Stimulated activated CD8-positive, alpha-beta memory T cell treated with anti-CD3 and anti-CD28 coated beads, Interleukin-7, amount 100 ng/mL, for 1 hour (primary cell): ENCODE data around the gene AURKA.
A peak's percentile ranks its signal among the peaks of the same experiment; 100 is the strongest.
"Not testable (repeated sequence)": the region's sequence is repeated elsewhere in the genome, so short reads cannot be mapped to it uniquely, and the experiment has no call there.

Experiments
- DNase-seq, 2 donors: peaks; one replicate each; pipeline ENCODE4 v3.0.0-alpha.2; 2020; ENCODE audit warnings: low read depth in 2 of 2

AURKA gene

GRCh38 chr20:56359212-56360132, 32.5 kb downstream of the AURKA start:
- no peak for DNase-seq

GRCh38 chr20:56358600-56359211, 33.3 kb downstream of the AURKA start, which contains the start of gene FAM210B:
TSS of gene FAM210B (plus strand) at chr20:56358974. CDS start at chr20:56359006, 32 bp downstream.
- DNase-seq = peak; percentile 54 to 56

GRCh38 chr20:56358070-56358469, 33.9 kb downstream of the AURKA start:
- DNase-seq = no peak

GRCh38 chr20:56353356-56353755, 38.7 kb downstream of the AURKA start:
- no peak for DNase-seq

- DNase-seq = no peak
These were observed 39.5 kb downstream of the AURKA start for GRCh38 chr20:56352345-56353055.

- DNase-seq = no peak
These were observed 41.2 kb downstream of the AURKA start for GRCh38 chr20:56350842-56351241.

- no peak for DNase-seq
These were observed 43.3 kb downstream of the AURKA start for GRCh38 chr20:56348746-56349145.

- no peak for DNase-seq
These were observed 43.7 kb downstream of the AURKA start for GRCh38 chr20:56348305-56348693.

- no peak for DNase-seq
These were observed 44.2 kb downstream of the AURKA start for GRCh38 chr20:56347628-56348304.

GRCh38 chr20:56345911-56346310, 46.1 kb downstream of the AURKA start:
- DNase-seq = no peak

GRCh38 chr20:56343861-56344381, 48.1 kb downstream of the AURKA start:
- DNase-seq = peak in 1 of 2 donors; percentile 5

- DNase-seq = no peak
These were observed 49.2 kb downstream of the AURKA start for GRCh38 chr20:56342783-56343182.

- not testable (repeated sequence) for DNase-seq
These were observed 55.3 kb downstream of the AURKA start for GRCh38 chr20:56336709-56337108.

GRCh38 chr20:56328861-56329260, 63.2 kb downstream of the AURKA start:
- no peak for DNase-seq

GRCh38 chr20:56324806-56325205, 67.2 kb downstream of the AURKA start:
- no peak for DNase-seq

GRCh38 chr20:56323656-56324055, 68.4 kb downstream of the AURKA start:
- DNase-seq = no peak

GRCh38 chr20:56323206-56323605, 68.8 kb downstream of the AURKA start:
- DNase-seq = no peak

GRCh38 chr20:56322681-56323080, 69.3 kb downstream of the AURKA start:
- no peak for DNase-seq
